SK-N-SH treated with all-trans-retinoic acid at 6 μM for 48 hours (cell line): ENCODE results near the gene SIGLEC10.

Experiments used
- ATAC-seq: fragments of 200-7000 bp; cut with Tn5 transposase; 3 replicates; pipeline ENCODE4 v1.9.1; 2020; ENCODE audit warnings: mild to moderate bottlenecking, moderate library complexity
- ARNTL ChIP-seq: fragments of 450-650 bp; formaldehyde crosslinking; IDR thresholded peaks from 2 replicates; pipeline ENCODE4 v1.5.0; 2020; ENCODE audit warnings: low read depth, mild to moderate bottlenecking, moderate library complexity, borderline replicate concordance
- BACH2 ChIP-seq: fragments of 250-450 bp; sonication (Bioruptor Pico); IDR thresholded peaks from 2 replicates; pipeline ENCODE4 v1.9.0; 2021; ENCODE audit warnings: mild to moderate bottlenecking, borderline replicate concordance
- CSDC2 ChIP-seq: fragments of 250-450 bp; sonication (Bioruptor Pico); IDR thresholded peaks from 2 replicates; pipeline ENCODE4 v1.5.0; 2020; ENCODE audit warnings: mild to moderate bottlenecking, moderate library complexity
- ESRRG ChIP-seq: fragments of 250-450 bp; sonication (Bioruptor Pico); IDR thresholded peaks from 2 replicates; pipeline ENCODE4 v1.6.1; 2021; ENCODE audit warnings: mild to moderate bottlenecking
- GLIS3 ChIP-seq: fragments of 250-450 bp; sonication (Bioruptor Pico); IDR thresholded peaks from 2 replicates; pipeline ENCODE4 v1.5.0; 2020; ENCODE audit warnings: mild to moderate bottlenecking, moderate library complexity
- ISL1 ChIP-seq: fragments of 250-450 bp; sonication (Bioruptor Pico); IDR thresholded peaks from 2 replicates; pipeline ENCODE4 v2.1.2; 2022; ENCODE audit warnings: mild to moderate bottlenecking, moderate library complexity
- PPARA ChIP-seq: fragments of 250-450 bp; sonication (Bioruptor Pico); IDR thresholded peaks from 2 replicates; pipeline ENCODE4 v1.5.0; 2020; ENCODE audit warnings: mild to moderate bottlenecking, borderline replicate concordance
- SNAI2 ChIP-seq: fragments of 250-450 bp; sonication (Bioruptor Pico); IDR thresholded peaks from 2 replicates; pipeline ENCODE4 v1.5.0; 2020; ENCODE audit warnings: mild to moderate bottlenecking, moderate library complexity
- TCF4 ChIP-seq: fragments of 250-450 bp; sonication (Bioruptor Pico); IDR thresholded peaks from 2 replicates; pipeline ENCODE4 v1.8.0; 2021; ENCODE audit warnings: mild to moderate bottlenecking, moderate library complexity, borderline replicate concordance
- TOX ChIP-seq: fragments of 250-450 bp; sonication (Bioruptor Pico); IDR thresholded peaks from 2 replicates; pipeline ENCODE4 v1.8.0; 2021; ENCODE audit warnings: mild to moderate bottlenecking, moderate library complexity, borderline replicate concordance
- ZFP3 ChIP-seq: fragments of 250-450 bp; sonication (Bioruptor Pico); IDR thresholded peaks from 2 replicates; pipeline ENCODE4 v1.5.0; 2020; ENCODE audit warnings: mild to moderate bottlenecking, moderate library complexity
- ZFP30 ChIP-seq: fragments of 450-650 bp; formaldehyde crosslinking; IDR thresholded peaks from 2 replicates; pipeline ENCODE4 v1.5.0; 2022; ENCODE audit warnings: mild to moderate bottlenecking, moderate library complexity
- ZNF565 ChIP-seq: fragments of 450-650 bp; formaldehyde crosslinking; conservative IDR thresholded peaks from 2 replicates; pipeline ENCODE4 v1.5.0; 2020; ENCODE audit warnings: low read depth, mild to moderate bottlenecking, moderate library complexity
- ZNF70 ChIP-seq: fragments of 450-650 bp; formaldehyde crosslinking; IDR thresholded peaks from 2 replicates; pipeline ENCODE4 v1.5.0; 2020; ENCODE audit warnings: mild to moderate bottlenecking, moderate library complexity
- ZNF8 ChIP-seq: fragments of 450-650 bp; formaldehyde crosslinking; IDR thresholded peaks from 2 replicates; pipeline ENCODE4 v1.5.0; 2020; ENCODE audit warnings: mild to moderate bottlenecking, moderate library complexity
- TF ChIP-seq, protein P1 (sequence below): fragments of 250-450 bp; sonication (Bioruptor Pico); IDR thresholded peaks from 2 replicates; pipeline ENCODE4 v1.8.0; 2020; ENCODE audit warnings: mild to moderate bottlenecking, moderate library complexity, borderline replicate concordance
- TF ChIP-seq, protein P2 (sequence below): fragments of 250-450 bp; sonication (Bioruptor Pico); IDR thresholded peaks from 2 replicates; pipeline ENCODE4 v1.5.1; 2021; ENCODE audit warnings: mild to moderate bottlenecking, moderate library complexity
- TF ChIP-seq, protein P3 (sequence below): fragments of 250-450 bp; sonication (Bioruptor Pico); IDR thresholded peaks from 2 replicates; pipeline ENCODE4 v1.5.0; 2020; ENCODE audit warnings: mild to moderate bottlenecking, moderate library complexity
- TF ChIP-seq, protein P4 (sequence below): fragments of 250-450 bp; sonication (Bioruptor Pico); IDR thresholded peaks from 2 replicates; pipeline ENCODE4 v1.8.0; 2021; ENCODE audit warnings: low read depth, mild to moderate bottlenecking, moderate library complexity, borderline replicate concordance

Gene SIGLEC10

DNA sequence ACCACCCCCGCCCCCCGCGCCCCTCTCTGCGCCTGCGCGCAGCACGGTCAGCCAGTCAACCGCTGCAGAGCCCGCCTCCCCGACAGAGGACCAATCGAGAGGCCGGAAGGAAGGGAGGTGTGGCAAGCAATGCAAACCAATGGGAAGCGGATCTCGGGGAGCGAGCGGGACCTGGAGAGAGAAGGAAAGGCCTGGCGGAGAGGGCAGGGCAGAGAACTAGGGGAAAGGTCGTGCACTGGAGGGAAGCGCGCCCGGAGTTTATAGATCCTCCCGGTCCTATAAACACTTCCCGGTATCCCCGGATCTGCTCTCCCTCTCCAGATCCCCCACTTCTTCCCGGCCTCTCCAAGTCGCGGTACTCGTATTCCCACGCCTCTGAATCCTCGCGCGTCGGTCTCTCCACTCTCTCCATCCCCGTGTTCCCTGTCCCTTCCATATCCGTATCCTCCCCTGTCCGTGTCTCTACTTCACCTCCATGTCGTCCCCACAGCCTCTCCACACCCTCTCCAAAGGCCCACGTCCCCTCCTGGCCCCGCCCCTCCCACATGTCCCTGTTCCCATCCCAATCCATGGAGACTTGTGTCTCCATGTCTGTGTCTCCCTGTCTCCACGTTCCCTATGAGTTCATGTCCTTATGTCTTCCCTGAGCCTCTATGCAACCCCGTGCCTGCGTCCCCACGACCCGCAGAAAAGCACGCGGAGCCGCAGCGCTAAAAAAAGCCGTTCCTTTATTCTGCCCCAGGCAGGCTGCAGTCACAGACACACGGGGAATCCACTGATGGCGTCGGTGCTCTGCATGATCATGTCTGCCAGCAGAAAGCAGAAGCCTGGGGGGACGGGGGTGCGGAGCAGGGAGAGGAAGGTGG is 50.8 kb downstream of the SIGLEC10 start:
- peak; percentile 85 for ATAC-seq
- TF ChIP-seq ISL1 (CRISPR knock-in tag) (no peak), ZFP30 (CRISPR knock-in tag) (no peak), ESRRG (CRISPR knock-in tag) (no peak), PPARA (CRISPR knock-in tag) (0 out of 2 replicates have a peak, but pooled peaks have one; percentile 47), TCF4 (CRISPR knock-in tag) (no peak)
- TF ChIP-seq, protein P1, sequence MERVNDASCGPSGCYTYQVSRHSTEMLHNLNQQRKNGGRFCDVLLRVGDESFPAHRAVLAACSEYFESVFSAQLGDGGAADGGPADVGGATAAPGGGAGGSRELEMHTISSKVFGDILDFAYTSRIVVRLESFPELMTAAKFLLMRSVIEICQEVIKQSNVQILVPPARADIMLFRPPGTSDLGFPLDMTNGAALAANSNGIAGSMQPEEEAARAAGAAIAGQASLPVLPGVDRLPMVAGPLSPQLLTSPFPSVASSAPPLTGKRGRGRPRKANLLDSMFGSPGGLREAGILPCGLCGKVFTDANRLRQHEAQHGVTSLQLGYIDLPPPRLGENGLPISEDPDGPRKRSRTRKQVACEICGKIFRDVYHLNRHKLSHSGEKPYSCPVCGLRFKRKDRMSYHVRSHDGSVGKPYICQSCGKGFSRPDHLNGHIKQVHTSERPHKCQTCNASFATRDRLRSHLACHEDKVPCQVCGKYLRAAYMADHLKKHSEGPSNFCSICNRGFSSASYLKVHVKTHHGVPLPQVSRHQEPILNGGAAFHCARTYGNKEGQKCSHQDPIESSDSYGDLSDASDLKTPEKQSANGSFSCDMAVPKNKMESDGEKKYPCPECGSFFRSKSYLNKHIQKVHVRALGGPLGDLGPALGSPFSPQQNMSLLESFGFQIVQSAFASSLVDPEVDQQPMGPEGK = no peak
- TF ChIP-seq, protein P2, sequence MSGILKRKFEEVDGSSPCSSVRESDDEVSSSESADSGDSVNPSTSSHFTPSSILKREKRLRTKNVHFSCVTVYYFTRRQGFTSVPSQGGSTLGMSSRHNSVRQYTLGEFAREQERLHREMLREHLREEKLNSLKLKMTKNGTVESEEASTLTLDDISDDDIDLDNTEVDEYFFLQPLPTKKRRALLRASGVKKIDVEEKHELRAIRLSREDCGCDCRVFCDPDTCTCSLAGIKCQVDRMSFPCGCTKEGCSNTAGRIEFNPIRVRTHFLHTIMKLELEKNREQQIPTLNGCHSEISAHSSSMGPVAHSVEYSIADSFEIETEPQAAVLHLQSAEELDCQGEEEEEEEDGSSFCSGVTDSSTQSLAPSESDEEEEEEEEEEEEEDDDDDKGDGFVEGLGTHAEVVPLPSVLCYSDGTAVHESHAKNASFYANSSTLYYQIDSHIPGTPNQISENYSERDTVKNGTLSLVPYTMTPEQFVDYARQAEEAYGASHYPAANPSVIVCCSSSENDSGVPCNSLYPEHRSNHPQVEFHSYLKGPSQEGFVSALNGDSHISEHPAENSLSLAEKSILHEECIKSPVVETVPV (CRISPR knock-in tag) = no peak

DNA sequence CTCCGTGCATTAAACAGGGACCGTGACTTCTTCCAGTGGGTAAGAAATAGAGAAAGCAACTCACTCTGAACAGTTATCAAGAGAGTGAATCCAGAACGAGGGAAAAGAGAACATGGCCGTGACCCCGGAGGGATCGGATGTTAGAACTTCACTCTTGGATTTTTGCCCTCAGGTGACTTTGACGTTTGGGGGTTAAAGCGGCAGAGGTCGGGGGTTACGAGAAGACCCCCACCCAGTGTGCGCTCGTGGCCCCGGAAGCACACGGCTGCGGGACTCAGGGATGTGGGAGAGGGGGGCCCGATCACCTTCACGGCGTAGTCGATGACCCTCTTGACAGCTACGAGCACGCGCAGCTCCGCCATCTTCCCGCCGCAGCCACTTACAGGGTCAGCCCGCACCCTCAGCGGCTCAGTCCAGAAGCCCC is 51.5 kb downstream of the SIGLEC10 start, which contains the start of gene ETFB:
ETFB (minus strand) TSS at position 424 of the 424 bp plus-strand sequence; CDS start at position 362, 62 bp downstream.
- no peak for ATAC-seq
- TF ChIP-seq SNAI2 (CRISPR knock-in tag) = no peak
- no peak for TF ChIP-seq ZNF8 (CRISPR knock-in tag)
- TF ChIP-seq TCF4 (CRISPR knock-in tag) = no peak
- TF ChIP-seq, protein P1 = no peak
- TF ChIP-seq PPARA (CRISPR knock-in tag) = no peak
- TF ChIP-seq ZNF70 (CRISPR knock-in tag) = no peak
- no peak for TF ChIP-seq ZFP30 (CRISPR knock-in tag)
- TF ChIP-seq TOX (CRISPR knock-in tag) = no peak
- TF ChIP-seq ZNF565 (CRISPR knock-in tag) = no peak
- TF ChIP-seq, protein P3, sequence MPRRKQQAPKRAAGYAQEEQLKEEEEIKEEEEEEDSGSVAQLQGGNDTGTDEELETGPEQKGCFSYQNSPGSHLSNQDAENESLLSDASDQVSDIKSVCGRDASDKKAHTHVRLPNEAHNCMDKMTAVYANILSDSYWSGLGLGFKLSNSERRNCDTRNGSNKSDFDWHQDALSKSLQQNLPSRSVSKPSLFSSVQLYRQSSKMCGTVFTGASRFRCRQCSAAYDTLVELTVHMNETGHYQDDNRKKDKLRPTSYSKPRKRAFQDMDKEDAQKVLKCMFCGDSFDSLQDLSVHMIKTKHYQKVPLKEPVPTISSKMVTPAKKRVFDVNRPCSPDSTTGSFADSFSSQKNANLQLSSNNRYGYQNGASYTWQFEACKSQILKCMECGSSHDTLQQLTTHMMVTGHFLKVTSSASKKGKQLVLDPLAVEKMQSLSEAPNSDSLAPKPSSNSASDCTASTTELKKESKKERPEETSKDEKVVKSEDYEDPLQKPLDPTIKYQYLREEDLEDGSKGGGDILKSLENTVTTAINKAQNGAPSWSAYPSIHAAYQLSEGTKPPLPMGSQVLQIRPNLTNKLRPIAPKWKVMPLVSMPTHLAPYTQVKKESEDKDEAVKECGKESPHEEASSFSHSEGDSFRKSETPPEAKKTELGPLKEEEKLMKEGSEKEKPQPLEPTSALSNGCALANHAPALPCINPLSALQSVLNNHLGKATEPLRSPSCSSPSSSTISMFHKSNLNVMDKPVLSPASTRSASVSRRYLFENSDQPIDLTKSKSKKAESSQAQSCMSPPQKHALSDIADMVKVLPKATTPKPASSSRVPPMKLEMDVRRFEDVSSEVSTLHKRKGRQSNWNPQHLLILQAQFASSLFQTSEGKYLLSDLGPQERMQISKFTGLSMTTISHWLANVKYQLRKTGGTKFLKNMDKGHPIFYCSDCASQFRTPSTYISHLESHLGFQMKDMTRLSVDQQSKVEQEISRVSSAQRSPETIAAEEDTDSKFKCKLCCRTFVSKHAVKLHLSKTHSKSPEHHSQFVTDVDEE = no peak
- no peak for TF ChIP-seq ISL1 (CRISPR knock-in tag)
- no peak for TF ChIP-seq CSDC2 (CRISPR knock-in tag)

DNA sequence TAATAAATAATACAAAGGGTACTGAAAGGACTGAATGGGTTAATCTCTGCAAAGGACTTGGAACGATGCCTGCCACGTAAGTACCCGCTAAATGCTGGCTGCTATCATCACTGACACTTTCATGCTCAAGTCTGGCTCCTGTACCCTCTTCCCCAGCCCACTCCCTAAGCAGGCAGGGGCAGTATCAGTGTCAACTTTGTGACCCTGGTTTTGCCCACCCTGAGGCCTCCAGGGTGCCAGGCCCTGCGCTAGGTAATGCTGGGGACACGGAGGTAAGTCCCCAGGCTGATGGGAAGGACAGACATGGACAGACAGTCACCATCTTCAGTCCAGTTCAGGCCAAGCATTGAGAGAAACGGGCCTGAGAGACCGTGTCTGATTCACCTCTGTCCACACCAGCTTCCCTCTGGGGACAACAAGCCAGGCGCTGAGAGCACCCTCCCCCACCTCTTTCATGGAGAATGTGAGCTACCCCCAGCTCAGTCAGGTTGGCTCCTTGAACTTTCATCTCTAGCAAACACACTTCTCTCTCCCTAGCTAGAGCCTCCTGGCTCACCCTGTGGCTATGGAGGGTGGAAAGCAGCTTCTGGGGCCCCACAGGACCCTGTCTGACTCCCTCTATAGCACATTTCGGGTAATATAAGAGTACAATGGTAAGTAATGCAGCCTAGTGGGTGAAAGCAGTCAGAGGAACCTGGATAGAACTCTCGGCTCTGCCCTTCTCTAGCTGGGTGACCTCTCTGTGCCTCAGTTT is 52.1 kb downstream of the SIGLEC10 start:
- 0 out of 3 replicates have a peak, but pooled peaks have one; percentile 6 for ATAC-seq
- TF ChIP-seq CSDC2 (CRISPR knock-in tag) (no peak), ISL1 (CRISPR knock-in tag) (no peak), TOX (CRISPR knock-in tag) (no peak), ZNF565 (CRISPR knock-in tag) (no peak), ZNF8 (CRISPR knock-in tag) (no peak), ZFP3 (no peak), BACH2 (CRISPR knock-in tag) (no peak), ARNTL (CRISPR knock-in tag) (no peak), GLIS3 (CRISPR knock-in tag) (no peak), ESRRG (CRISPR knock-in tag) (no peak), ZNF70 (CRISPR knock-in tag) (no peak), PPARA (CRISPR knock-in tag) (no peak)
- TF ChIP-seq, protein P2 (CRISPR knock-in tag) = no peak
- TF ChIP-seq, protein P4, sequence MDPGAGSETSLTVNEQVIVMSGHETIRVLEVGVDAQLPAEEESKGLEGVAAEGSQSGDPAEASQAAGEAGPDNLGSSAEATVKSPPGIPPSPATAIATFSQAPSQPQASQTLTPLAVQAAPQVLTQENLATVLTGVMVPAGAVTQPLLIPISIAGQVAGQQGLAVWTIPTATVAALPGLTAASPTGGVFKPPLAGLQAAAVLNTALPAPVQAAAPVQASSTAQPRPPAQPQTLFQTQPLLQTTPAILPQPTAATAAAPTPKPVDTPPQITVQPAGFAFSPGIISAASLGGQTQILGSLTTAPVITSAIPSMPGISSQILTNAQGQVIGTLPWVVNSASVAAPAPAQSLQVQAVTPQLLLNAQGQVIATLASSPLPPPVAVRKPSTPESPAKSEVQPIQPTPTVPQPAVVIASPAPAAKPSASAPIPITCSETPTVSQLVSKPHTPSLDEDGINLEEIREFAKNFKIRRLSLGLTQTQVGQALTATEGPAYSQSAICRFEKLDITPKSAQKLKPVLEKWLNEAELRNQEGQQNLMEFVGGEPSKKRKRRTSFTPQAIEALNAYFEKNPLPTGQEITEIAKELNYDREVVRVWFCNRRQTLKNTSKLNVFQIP (CRISPR knock-in tag) = no peak
- TF ChIP-seq, protein P3 = no peak
- TF ChIP-seq, all 23 proteins: peak for 0
